GM12878 (cell line): Measurements from ENCODE around the gene FGFR2. TPM values are rescaled to one million over a fixed set of nuclear protein-coding genes. Genes with fewer than 3 reads are reported as not detected.

Source experiments
- ATAC-seq: fragments of 200-7000 bp; cut with Tn5 transposase; 3 replicates; pipeline ENCODE4 v1.9.1; 2020; ENCODE audit warnings: mild to moderate bottlenecking, moderate library complexity
- BruUV-seq: library from RNA; stranded (reverse); fragments of 400-500 nt; replicated peaks from 2 replicates; lab custom pipeline; 2021; lab: Mats Ljungman, UMichigan
- CTCF ChIA-PET: fragments of 300-600 bp; sonication (Branson Sonifier 250); formaldehyde crosslinking; extraction: SDS; loops from one replicate; lab custom pipeline; 2021; ENCODE audit warnings: inconsistent platforms; lab: Yijun Ruan, JAX
- POLR2A ChIA-PET: fragments of 350-600 bp; formaldehyde crosslinking; extraction: SDS; loops from one replicate; lab custom pipeline; 2021; ENCODE audit warnings: inconsistent platforms; lab: Charles Lee
- RAD21 ChIA-PET: fragments of 300-600 bp; sonication (Branson Sonifier 250); formaldehyde crosslinking; loops from one replicate; lab custom pipeline; 2023; ENCODE audit warnings: antibody characterized with exemption; ENCODE audit not compliant: unreplicated experiment; lab: Charles Lee
- SMC1A ChIA-PET: fragments of 300-600 bp; sonication (Branson Sonifier 250); formaldehyde crosslinking; loops from one replicate; lab custom pipeline; 2023; ENCODE audit not compliant: unreplicated experiment, uncharacterized antibody; lab: Charles Lee
- DNase-seq: peaks from one replicate; pipeline ENCODE4 v3.0.0-alpha.2; 2011; ENCODE audit warnings: low read depth, low spot score
- FAIRE-seq: peaks from 3 replicates; lab custom pipeline; 2011; peaks lifted over from hg19 to GRCh38; lab: Jason Lieb, UNC
- H2AFZ ChIP-seq: 2 replicates; pipeline ENCODE4 v1.6.0; 2011; ENCODE audit warnings: low read depth, low read length, control low read depth; ENCODE audit not compliant: control insufficient read depth
- H3K27ac ChIP-seq: 2 replicates; pipeline ENCODE4 v1.5.1; 2011; ENCODE audit warnings: control low read depth; ENCODE audit not compliant: control insufficient read depth, insufficient read depth
- H3K27me3 ChIP-seq, 2 experiments: replicated peaks in 1 of 2; 2 replicates each; pipeline versions ENCODE4 v1.6.0 to v1.6.1; 2011; ENCODE audit warnings: low read length in 1 of 2; ENCODE audit not compliant: control insufficient read depth in 2 of 2, insufficient read depth in 2 of 2
- H3K36me3 ChIP-seq, 2 experiments: 2 replicates each; pipeline ENCODE4 v1.5.1; 2011; ENCODE audit warnings: low read length in 1 of 2; ENCODE audit not compliant: control insufficient read depth in 2 of 2, insufficient read depth in 2 of 2
- H3K4me1 ChIP-seq: 2 replicates; pipeline ENCODE4 v1.6.1; 2011; ENCODE audit warnings: mild to moderate bottlenecking, low read length, moderate library complexity, mixed read lengths; ENCODE audit not compliant: control insufficient read depth, insufficient read depth
- H3K4me2 ChIP-seq: 2 replicates; pipeline ENCODE4 v1.6.0; 2011; ENCODE audit warnings: control low read depth; ENCODE audit not compliant: control insufficient read depth, insufficient read depth
- H3K4me3 ChIP-seq: fragments of 200-600 bp; sonication (generic); 2 replicates; pipeline ENCODE4 v1.5.1; 2016
- H3K79me2 ChIP-seq: 2 replicates; pipeline ENCODE4 v1.6.0; 2011; ENCODE audit warnings: low read length; ENCODE audit not compliant: control insufficient read depth, insufficient read depth
- H3K9ac ChIP-seq: 2 replicates; pipeline ENCODE4 v1.8.0; 2011; ENCODE audit warnings: low read length, control low read depth, mixed read lengths; ENCODE audit not compliant: control insufficient read depth, insufficient read depth
- H3K9me3 ChIP-seq: replicated peaks from 3 replicates; pipeline ENCODE4 v1.5.1; 2011; ENCODE audit warnings: mild to moderate bottlenecking, low read length; ENCODE audit not compliant: control insufficient read depth, insufficient read depth
- H4K20me1 ChIP-seq: 2 replicates; pipeline ENCODE4 v1.6.0; 2011; ENCODE audit not compliant: control insufficient read depth, insufficient read depth
- ASH2L ChIP-seq: fragments of 300-600, 200-600 bp; sonication (generic); IDR thresholded peaks from 2 replicates; pipeline ENCODE4 v1.6.1; 2017; ENCODE audit warnings: low read depth, mild to moderate bottlenecking, borderline replicate concordance
- BHLHE40 ChIP-seq, 2 experiments: fragments of 450-650 bp in 1 of 2; IDR thresholded peaks; 2 replicates each; pipeline ENCODE4 v1.6.1; 2011 to 2017; ENCODE audit warnings: low read depth in 2 of 2, borderline replicate concordance in 1 of 2, improper control_type of control experiment in 1 of 2, low read length in 1 of 2, mild to moderate bottlenecking in 1 of 2
- CBX3 ChIP-seq: fragments of 200-600 bp; sonication (generic); IDR thresholded peaks from 2 replicates; pipeline ENCODE4 v1.6.1; 2016; ENCODE audit warnings: low read depth, borderline replicate concordance
- EED ChIP-seq: sonication (generic); IDR thresholded peaks from 2 replicates; pipeline ENCODE4 v1.6.1; 2016; ENCODE audit warnings: antibody characterized with exemption, low read depth
- HCFC1 ChIP-seq: fragments of 150-350 bp; IDR thresholded peaks from 2 replicates; pipeline ENCODE4 v1.6.1; 2014; ENCODE audit warnings: low read length
- KAT2A ChIP-seq: conservative IDR thresholded peaks from 2 replicates; pipeline ENCODE4 v1.6.1; 2011; ENCODE audit warnings: low read depth, low read length; ENCODE audit not compliant: control insufficient read depth
- TAF1 ChIP-seq: IDR thresholded peaks from 2 replicates; pipeline ENCODE4 v1.6.1; 2011; ENCODE audit warnings: mild to moderate bottlenecking, low read depth, low read length, borderline replicate concordance
- ZNF207 ChIP-seq: fragments of 450-650 bp; IDR thresholded peaks from 2 replicates; pipeline ENCODE4 v1.6.1; 2014; ENCODE audit warnings: antibody characterized with exemption, mild to moderate bottlenecking, borderline replicate concordance
- ZNF384 ChIP-seq: IDR thresholded peaks from 2 replicates; pipeline ENCODE4 v1.6.1; 2012; ENCODE audit warnings: low read depth, mild to moderate bottlenecking, low read length, improper control_type of control experiment, borderline replicate concordance
- WGBS: methylation state at CpG from one replicate; pipeline ENCODE4 v1.1.6; 2016; ENCODE audit warnings: low lambda C conversion rate; ENCODE audit not compliant: insufficient replicate concordance, insufficient coverage; ENCODE audit errors: missing lambda C conversion rate; 5-methylcytosine and 5-hydroxymethylcytosine counted together
- in situ Hi-C: fragments of 300-500 bp; cut with MboI; formaldehyde crosslinking; loops from 9 replicates; pipeline ENCODE4 v1.14.3; 2018; ENCODE audit warnings: mixed read lengths
- intact Hi-C: fragments of 100-400 bp; cut with micrococcal nuclease; formaldehyde crosslinking; loops from one replicate; pipeline ENCODE4 v1.14.2; 2022; ENCODE audit not compliant: unreplicated experiment
- polyA plus RNA-seq, 11 experiments: library from polyadenylated mRNA; depleted of rRNA in 4 of 11; unstranded in 6 of 11; stranded (reverse) in 5 of 11; fragments of >200 nt; fragmentation: Nextera tagmentation in 4 of 11; fragmentation: Illumina TruSeq in 1 of 11; extraction: Ambion mirVana in 4 of 11; extraction: Trizol in 1 of 11; gene quantifications; 1 replicate in 1 of 11; 2 replicates in 10 of 11; pipeline versions ENCODE4 v1.2.1 to v1.2.3, GENCODE V29; 2011 to 2016; ENCODE audit warnings: inconsistent platforms in 2 of 11, missing spikeins in 2 of 11, low read depth in 1 of 11
- total RNA-seq, 4 experiments: library from RNA; depleted of rRNA in 3 of 4; stranded (reverse); fragments of >200 nt in 3 of 4; fragmentation: Illumina TruSeq in 1 of 4; extraction: Trizol in 1 of 4; gene quantifications; 2 replicates each; pipeline versions ENCODE4 v1.2.1 to v1.2.3, GENCODE V29; 2013 to 2021
- TF ChIP-seq, protein P1 (sequence below): fragments of 450-650 bp; IDR thresholded peaks from 2 replicates; pipeline ENCODE4 v1.6.1; 2017; ENCODE audit warnings: mild to moderate bottlenecking, moderate library complexity
- TF ChIP-seq, protein P2 (sequence below): fragments of 450-650 bp; IDR thresholded peaks from 2 replicates; pipeline ENCODE4 v1.6.1; 2016; ENCODE audit warnings: mild to moderate bottlenecking
- TF ChIP-seq, protein P3 (sequence below): fragments of 450-650 bp; IDR thresholded peaks from 2 replicates; pipeline ENCODE4 v1.6.1; 2017; ENCODE audit warnings: mild to moderate bottlenecking
- TF ChIP-seq, protein P4 (sequence below): fragments of 450-650 bp; IDR thresholded peaks from 2 replicates; pipeline ENCODE4 v1.6.1; 2016; ENCODE audit warnings: mild to moderate bottlenecking

Gene FGFR2
- total and polyA plus RNA-seq, 10 of the 15 experiments (the other 5 are each of a cell fraction or from before 2014, with no cell fraction given), result 0.04 to 0.15 TPM; not detected in 8

DNA sequence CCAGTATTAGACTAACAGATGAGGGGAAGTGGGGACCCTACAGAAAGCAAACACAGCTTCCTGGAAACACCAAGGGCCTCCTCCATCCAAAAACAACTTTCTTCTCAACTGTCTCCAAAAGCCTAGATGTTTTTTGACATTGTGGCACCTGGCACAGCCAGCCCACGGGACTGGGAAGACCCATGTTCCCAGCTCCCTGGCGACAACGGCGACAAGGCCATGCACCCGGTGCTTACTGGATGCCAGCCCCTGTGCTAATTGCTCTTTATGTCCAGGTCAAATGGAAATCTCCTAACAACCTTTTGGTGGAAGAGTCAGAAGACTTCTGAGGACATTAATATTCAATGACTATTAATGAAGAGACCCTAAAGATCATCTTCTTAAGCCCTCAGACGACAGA is 7.1 kb downstream of the FGFR2 start:
- RAD21 ChIA-PET, result no interaction called here
- Histone ChIP-seq H3K4me3 (no peak overlapping the region), H4K20me1 (no peaks in the 10 kb centered on the region), H3K4me1 (no peaks in the 10 kb centered on the region), H3K27me3 (no peaks in the 10 kb centered on the region; a peak in 2 of 4 replicates)
- POLR2A ChIA-PET, result no interaction called here
- SMC1A ChIA-PET, result interaction anchor here (1.2 kb wide), 1 partner anchor 173 kb away, joined by 3 read pairs; no protein-coding TSS in a partner anchor
- CTCF ChIA-PET, result no interaction called here
- DNase-seq, result no peak
- no peak for ATAC-seq
- BruUV-seq, result no TSS peak
- TF ChIP-seq ASH2L, result no peak
- no peak for TF ChIP-seq ZNF384
- TF ChIP-seq, protein P1, sequence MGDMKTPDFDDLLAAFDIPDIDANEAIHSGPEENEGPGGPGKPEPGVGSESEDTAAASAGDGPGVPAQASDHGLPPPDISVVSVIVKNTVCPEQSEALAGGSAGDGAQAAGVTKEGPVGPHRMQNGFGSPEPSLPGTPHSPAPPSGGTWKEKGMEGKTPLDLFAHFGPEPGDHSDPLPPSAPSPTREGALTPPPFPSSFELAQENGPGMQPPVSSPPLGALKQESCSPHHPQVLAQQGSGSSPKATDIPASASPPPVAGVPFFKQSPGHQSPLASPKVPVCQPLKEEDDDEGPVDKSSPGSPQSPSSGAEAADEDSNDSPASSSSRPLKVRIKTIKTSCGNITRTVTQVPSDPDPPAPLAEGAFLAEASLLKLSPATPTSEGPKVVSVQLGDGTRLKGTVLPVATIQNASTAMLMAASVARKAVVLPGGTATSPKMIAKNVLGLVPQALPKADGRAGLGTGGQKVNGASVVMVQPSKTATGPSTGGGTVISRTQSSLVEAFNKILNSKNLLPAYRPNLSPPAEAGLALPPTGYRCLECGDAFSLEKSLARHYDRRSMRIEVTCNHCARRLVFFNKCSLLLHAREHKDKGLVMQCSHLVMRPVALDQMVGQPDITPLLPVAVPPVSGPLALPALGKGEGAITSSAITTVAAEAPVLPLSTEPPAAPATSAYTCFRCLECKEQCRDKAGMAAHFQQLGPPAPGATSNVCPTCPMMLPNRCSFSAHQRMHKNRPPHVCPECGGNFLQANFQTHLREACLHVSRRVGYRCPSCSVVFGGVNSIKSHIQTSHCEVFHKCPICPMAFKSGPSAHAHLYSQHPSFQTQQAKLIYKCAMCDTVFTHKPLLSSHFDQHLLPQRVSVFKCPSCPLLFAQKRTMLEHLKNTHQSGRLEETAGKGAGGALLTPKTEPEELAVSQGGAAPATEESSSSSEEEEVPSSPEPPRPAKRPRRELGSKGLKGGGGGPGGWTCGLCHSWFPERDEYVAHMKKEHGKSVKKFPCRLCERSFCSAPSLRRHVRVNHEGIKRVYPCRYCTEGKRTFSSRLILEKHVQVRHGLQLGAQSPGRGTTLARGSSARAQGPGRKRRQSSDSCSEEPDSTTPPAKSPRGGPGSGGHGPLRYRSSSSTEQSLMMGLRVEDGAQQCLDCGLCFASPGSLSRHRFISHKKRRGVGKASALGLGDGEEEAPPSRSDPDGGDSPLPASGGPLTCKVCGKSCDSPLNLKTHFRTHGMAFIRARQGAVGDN, result no peak
- TF ChIP-seq, protein P2, sequence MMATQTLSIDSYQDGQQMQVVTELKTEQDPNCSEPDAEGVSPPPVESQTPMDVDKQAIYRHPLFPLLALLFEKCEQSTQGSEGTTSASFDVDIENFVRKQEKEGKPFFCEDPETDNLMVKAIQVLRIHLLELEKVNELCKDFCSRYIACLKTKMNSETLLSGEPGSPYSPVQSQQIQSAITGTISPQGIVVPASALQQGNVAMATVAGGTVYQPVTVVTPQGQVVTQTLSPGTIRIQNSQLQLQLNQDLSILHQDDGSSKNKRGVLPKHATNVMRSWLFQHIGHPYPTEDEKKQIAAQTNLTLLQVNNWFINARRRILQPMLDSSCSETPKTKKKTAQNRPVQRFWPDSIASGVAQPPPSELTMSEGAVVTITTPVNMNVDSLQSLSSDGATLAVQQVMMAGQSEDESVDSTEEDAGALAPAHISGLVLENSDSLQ, result no peak
- TF ChIP-seq, protein P3, sequence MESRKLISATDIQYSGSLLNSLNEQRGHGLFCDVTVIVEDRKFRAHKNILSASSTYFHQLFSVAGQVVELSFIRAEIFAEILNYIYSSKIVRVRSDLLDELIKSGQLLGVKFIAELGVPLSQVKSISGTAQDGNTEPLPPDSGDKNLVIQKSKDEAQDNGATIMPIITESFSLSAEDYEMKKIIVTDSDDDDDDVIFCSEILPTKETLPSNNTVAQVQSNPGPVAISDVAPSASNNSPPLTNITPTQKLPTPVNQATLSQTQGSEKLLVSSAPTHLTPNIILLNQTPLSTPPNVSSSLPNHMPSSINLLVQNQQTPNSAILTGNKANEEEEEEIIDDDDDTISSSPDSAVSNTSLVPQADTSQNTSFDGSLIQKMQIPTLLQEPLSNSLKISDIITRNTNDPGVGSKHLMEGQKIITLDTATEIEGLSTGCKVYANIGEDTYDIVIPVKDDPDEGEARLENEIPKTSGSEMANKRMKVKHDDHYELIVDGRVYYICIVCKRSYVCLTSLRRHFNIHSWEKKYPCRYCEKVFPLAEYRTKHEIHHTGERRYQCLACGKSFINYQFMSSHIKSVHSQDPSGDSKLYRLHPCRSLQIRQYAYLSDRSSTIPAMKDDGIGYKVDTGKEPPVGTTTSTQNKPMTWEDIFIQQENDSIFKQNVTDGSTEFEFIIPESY, result no peak
- no peak for TF ChIP-seq KAT2A
- no peak for TF ChIP-seq ZNF207
- TF ChIP-seq HCFC1, result no peak
- TF ChIP-seq, protein P4, sequence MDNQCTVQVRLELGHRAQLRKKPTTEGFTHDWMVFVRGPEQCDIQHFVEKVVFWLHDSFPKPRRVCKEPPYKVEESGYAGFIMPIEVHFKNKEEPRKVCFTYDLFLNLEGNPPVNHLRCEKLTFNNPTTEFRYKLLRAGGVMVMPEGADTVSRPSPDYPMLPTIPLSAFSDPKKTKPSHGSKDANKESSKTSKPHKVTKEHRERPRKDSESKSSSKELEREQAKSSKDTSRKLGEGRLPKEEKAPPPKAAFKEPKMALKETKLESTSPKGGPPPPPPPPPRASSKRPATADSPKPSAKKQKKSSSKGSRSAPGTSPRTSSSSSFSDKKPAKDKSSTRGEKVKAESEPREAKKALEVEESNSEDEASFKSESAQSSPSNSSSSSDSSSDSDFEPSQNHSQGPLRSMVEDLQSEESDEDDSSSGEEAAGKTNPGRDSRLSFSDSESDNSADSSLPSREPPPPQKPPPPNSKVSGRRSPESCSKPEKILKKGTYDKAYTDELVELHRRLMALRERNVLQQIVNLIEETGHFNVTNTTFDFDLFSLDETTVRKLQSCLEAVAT, result no peak
- TF ChIP-seq BHLHE40 (IDR thresholded peaks at IDR 0.05; ENCODE audit: borderline replicate concordance in 1 of 2, low read depth in 2 of 2, low read length in 1 of 2), result no peak
- no peak for TF ChIP-seq CBX3
- TF ChIP-seq EED, result no peak
- TF ChIP-seq TAF1, result no peak
- TF ChIP-seq, all 136 proteins: peak for 0
- no peak overlapping the region for H3K9ac ChIP-seq
- in situ Hi-C loops, result no loop called here
- H3K4me2 ChIP-seq, result no peak overlapping the region
- H2AFZ ChIP-seq, result no peak overlapping the region
- no peaks in the 10 kb centered on the region for H3K36me3 ChIP-seq
- 39% methylated on average over 6 of the region's 6 CpGs for WGBS
- H3K27ac ChIP-seq, result no peak overlapping the region
- no peaks in the 10 kb centered on the region for H3K9me3 ChIP-seq
- FAIRE-seq, result no peak
- intact Hi-C loops, result no loop called here
- no peaks in the 10 kb centered on the region for H3K79me2 ChIP-seq
